Measurements from ENCODE around the gene ADCY1.

Gene ADCY1

DNA sequence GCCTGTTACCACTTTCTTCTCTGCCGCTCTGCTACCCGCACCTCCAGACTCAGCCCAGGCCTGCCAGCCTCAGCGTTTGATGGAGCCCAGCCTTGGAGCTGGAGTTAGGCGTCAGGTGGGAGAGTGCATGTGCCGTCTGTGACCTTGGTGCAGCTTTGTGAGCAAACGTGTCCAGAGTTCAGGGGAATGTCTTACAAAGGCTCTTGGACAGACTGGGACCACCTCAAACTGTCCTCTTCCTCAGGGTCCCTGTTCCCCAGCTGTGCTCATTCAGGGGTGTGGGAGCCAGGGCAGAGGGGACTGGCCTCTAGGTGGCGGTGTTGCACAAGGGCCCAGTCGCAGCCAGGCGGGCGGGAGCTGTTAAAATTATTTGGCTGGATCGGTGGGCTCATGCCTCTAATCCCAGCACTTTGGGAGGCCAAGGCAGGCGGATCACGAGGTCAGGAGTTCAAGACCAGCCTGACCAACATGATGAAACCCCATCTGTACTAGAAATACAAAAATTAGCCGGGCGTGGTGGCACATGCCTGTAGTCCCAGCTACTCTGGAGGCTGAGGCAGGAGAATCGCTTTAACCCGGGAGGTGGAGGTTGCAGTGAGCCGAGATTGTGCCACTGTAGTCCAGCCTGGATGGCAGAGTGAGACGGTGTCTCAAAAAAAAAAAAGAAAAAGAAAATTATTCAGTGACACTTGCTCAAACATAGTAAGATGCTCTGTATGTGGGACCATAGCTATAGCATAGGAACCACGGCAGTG lies 89.2 kb downstream of the ADCY1 start:
- DNase-seq (ENCODE audit: extremely low read depth in 1 of 2, low read depth in 1 of 2) = no peak

GRCh38 chr7:45663965-45664633 lies 89.9 kb downstream of the ADCY1 start:
- DNase-seq (ENCODE audit: extremely low read depth in 1 of 2, low read depth in 1 of 2) = no peak

DNA sequence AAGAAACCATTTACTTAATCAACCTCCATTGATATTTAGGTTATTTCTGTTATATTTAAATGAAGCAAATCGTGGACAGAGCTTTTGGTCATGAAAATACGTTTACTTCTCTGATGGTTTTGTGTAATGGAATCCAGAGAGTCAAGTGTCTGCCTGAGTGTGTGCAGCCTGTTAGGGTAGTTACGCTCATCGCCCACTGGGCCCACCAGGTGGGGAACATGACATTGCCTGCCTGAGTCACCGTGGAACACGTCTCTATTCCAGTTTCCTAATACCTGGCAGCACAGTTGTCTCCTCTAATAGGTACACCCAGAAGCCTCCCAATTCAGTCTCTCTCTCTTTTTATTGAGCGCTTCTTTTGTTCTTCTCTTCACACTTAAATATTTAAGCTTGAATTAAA lies 91.0 kb downstream of the ADCY1 start:
- DNase-seq (ENCODE audit: extremely low read depth in 1 of 2, low read depth in 1 of 2) = no peak

- no peak for DNase-seq (ENCODE audit: extremely low read depth in 1 of 2, low read depth in 1 of 2)
Measured at GRCh38 chr7:45670227-45670626, 96.1 kb downstream of the ADCY1 start.

GRCh38 chr7:45670717-45671116 lies 96.5 kb downstream of the ADCY1 start:
- DNase-seq (ENCODE audit: extremely low read depth in 1 of 2, low read depth in 1 of 2) = no peak

- no peak for DNase-seq (ENCODE audit: extremely low read depth in 1 of 2, low read depth in 1 of 2)
Measured at GRCh38 chr7:45677311-45677900, 103.2 kb downstream of the ADCY1 start.

GRCh38 chr7:45679516-45679915 lies 105.3 kb downstream of the ADCY1 start:
- no peak for DNase-seq (ENCODE audit: extremely low read depth in 1 of 2, low read depth in 1 of 2)

- no peak for DNase-seq (ENCODE audit: extremely low read depth in 1 of 2, low read depth in 1 of 2)
Measured at GRCh38 chr7:45680776-45681175, 106.6 kb downstream of the ADCY1 start.

- no peak for DNase-seq (ENCODE audit: extremely low read depth in 1 of 2, low read depth in 1 of 2)
Measured at GRCh38 chr7:45681596-45682357, 107.6 kb downstream of the ADCY1 start.

GRCh38 chr7:45682358-45682735 lies 108.2 kb downstream of the ADCY1 start:
- no peak for DNase-seq (ENCODE audit: extremely low read depth in 1 of 2, low read depth in 1 of 2)

- DNase-seq (ENCODE audit: extremely low read depth in 1 of 2, low read depth in 1 of 2) = no peak
Measured at GRCh38 chr7:45682836-45683555, 108.8 kb downstream of the ADCY1 start.

- no peak for DNase-seq (ENCODE audit: extremely low read depth in 1 of 2, low read depth in 1 of 2)
Measured at GRCh38 chr7:45683556-45684148, 109.5 kb downstream of the ADCY1 start.

DNA sequence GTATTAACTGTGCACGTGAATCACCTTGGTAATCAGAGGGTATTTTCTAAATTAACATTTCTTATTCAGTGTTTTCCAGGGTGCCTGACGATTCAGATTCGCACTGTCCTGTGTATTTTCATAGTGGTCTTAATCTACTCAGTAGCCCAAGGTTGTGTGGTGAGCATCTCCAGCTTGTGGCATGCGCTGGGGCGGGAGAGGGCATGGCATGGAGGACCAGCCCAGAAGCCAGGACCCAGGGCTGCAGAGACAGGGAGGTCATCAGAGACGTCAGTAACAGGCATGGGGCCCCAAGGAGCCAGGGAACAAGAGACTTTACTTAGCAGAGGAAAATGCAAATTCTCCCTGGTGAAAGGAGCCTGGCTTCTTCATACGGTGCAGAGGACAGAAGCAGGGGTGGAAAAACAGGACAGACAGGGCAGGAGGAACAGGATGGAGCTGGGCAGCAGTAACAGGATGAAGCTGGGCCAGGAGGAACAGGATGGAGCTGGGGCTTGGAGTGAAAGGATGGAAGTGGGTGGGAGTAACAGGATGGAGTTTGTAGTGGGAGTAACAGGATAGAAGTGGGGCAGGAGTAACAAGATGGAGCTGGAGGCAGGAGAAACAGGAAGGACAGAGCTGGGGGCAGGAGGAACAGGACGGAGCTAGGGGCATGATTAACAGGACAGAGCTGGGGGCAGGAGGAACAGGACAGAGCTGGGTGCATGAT lies 110.9 kb downstream of the ADCY1 start:
- DNase-seq (ENCODE audit: extremely low read depth in 1 of 2, low read depth in 1 of 2) = no peak

DNA sequence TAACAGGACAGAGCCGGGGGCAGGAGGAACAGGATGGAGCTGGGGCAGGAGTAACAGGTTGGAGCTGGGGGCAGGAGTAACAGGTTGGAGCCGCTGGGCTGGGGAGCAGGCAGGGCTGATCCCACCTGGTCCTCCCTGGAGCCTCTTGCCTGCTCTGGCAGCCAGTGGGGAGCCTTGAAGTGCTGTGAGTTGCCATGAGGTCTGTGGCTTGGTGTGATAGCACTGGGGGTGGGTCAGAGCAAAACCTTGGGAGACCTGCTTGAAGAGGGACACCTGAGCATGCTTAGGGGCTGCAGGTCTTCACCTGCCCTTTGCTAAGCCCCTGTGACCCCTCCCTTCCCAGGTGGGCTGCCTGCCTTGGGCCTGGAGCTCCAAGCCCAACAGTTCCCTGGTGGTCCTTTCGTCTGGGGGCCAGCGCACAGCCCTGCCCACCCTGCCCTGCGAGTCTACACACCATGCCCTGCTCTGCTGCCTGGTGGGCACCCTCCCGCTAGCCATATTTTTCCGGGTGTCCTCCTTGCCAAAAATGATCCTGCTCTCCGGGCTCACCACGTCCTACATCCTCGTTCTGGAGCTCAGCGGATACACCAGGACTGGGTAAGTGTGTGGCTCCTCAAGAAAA lies 111.6 kb downstream of the ADCY1 start:
- no peak for DNase-seq (ENCODE audit: extremely low read depth in 1 of 2, low read depth in 1 of 2)

DNA sequence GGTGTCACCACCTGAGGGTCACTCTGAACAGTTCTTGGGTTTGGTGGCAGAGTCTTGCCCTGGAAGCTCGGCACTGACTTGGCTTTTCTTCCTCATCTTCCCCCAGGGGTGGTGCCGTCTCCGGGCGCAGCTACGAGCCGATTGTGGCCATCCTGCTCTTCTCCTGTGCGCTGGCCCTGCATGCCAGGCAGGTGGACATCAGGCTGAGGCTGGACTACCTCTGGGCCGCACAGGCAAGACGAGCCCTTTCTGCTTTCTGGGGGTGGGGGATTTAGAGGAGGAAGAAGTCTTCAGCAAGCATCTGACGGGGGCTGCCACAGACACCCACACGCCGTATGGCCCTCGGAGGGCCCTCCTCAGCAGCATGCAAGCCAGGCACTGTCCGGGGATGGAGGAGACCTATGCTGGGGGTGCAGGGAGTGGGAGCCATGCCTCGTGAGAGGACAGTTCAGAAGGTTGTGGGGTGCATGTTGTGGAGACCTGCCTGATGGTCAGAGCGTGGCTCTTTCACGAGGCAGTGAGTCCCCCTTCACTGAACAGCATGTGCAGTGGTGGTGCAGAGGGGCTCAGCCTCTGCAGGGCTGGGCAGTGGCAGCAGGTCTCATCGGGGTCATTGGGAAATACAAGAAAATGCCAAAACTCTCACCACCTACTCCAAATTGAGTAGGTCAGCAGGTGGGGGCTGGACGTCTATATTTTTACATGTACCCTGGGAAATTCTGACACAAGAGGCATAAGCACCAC lies 112.4 kb downstream of the ADCY1 start:
- no peak for DNase-seq (ENCODE audit: extremely low read depth in 1 of 2, low read depth in 1 of 2)

GRCh38 chr7:45687185-45687560 lies 113.0 kb downstream of the ADCY1 start:
- DNase-seq (ENCODE audit: extremely low read depth in 1 of 2, low read depth in 1 of 2) = no peak

DNA sequence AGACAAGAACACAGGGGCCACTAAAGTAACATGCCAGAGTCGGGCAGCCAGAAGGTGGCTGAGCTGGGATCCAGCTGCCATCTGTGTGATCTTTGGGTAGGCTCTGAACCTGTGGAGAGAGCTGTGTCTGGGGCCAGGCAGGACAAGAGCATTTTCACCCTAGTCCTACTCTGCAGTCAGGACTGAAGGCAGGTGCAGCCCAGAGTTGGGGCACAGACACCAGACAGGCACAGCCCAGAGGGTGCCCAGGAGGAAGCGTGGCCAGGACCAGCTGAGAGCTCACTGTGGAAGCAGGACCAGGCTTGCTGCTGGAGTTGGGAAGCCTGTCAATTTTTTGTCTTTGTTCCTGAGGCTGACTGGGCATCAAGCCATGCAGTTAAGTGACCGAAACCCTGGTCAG lies 113.6 kb downstream of the ADCY1 start:
- no peak for DNase-seq (ENCODE audit: extremely low read depth in 1 of 2, low read depth in 1 of 2)

GRCh38 chr7:45688382-45688781 lies 114.2 kb downstream of the ADCY1 start:
- no peak for DNase-seq (ENCODE audit: extremely low read depth in 1 of 2, low read depth in 1 of 2)
